Peyer's patch (tissue), 4 donors: ENCODE measurements around the gene B3GALT5.

Source experiments
- CTCF ChIP-seq, 6 experiments: fragments of 450-650 bp in 4 of 6; fragments of 200-600 bp in 2 of 6; sonication (generic) in 1 of 6; IDR thresholded peaks; one replicate each; pipeline ENCODE4 v1.5.1; 2017 to 2019; ENCODE audit warnings: antibody characterized with exemption in 6 of 6, mild to moderate bottlenecking in 3 of 6, moderate library complexity in 1 of 6
- POLR2A ChIP-seq, 2 donors: fragments of 450-650 bp; IDR thresholded peaks; one replicate each; pipeline ENCODE4 v1.5.1; 2017; ENCODE audit warnings: antibody characterized with exemption in 2 of 2, mild to moderate bottlenecking in 2 of 2, moderate library complexity in 2 of 2

DNA sequence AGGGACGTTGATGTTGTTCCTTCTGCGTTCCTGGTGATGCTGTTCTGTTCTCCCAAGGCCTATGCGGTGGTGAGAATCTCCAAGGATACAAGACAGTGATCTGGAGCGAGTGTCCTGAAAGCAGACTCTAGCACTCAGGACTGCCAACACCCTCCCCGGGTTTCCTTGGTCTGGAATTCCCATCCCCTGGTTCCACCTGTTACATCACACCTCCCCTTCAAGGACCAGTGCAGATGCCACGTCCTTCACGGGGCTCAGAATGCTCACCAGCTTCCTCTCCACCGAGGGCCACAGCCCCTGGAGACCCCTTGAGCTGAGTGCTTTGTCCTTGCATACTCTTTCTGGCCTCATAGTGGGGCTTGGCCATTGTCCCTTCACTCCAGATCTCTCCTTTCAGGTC, 43.5 kb downstream of the B3GALT5 start:
- TF ChIP-seq POLR2A (IDR thresholded peaks at IDR 0.05) = no peak
- no peak for TF ChIP-seq CTCF (IDR thresholded peaks at IDR 0.05)
